HG02763 (cell line): ENCODE measurements around the gene TLR6.
A peak's percentile ranks its signal among the peaks of the same experiment; 100 is the strongest.
"Not testable (repeated sequence)": the region's sequence is repeated elsewhere in the genome, so short reads cannot be mapped to it uniquely, and the experiment has no call there.

Source experiments
- ATAC-seq: cut with Tn5 transposase; IDR thresholded peaks from one replicate; pipeline ENCODE4 v1.9.1; 2021; ENCODE audit warnings: mild to moderate bottlenecking, moderate library complexity; ENCODE audit not compliant: unreplicated experiment

Gene TLR6

DNA sequence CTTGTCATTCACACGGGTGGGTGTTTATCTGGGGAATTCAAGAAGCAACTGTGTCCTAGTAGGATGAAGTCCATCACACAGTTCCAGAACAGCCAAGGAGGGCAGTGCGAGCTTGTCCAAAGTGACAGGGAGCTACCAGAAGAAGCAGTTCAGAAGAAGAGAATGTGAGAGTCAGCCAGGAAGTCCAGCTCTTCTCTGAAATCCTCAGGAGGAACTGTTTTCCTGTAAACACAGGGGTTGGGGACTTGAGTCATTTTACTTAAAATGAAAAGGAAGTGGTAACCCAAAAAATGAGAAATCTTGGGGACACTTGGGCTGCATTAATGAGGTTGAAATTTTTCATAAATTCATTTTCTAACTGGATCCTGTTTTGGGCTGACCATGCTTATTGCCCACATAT, 65.6 kb downstream of the TLR6 start:
- ATAC-seq: no peak

DNA sequence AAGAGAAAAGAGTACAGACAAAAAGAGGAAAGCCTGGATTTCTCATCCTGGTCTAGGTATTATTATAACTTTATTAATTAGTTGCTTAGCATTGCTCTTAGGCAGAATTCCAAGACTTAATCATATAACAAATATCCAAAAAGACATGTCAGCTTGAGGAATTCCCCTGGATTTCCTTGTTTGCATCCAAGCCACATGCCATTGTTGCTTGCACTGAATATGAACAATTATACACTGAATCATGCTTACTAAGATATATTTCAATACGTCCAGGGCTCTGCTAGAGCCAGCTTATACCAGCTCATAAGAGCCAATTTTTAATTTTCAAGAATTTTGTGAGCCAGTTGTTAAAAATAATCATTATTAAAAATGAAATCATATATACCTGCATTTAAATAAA, 68.3 kb downstream of the TLR6 start:
- no peak for ATAC-seq

DNA sequence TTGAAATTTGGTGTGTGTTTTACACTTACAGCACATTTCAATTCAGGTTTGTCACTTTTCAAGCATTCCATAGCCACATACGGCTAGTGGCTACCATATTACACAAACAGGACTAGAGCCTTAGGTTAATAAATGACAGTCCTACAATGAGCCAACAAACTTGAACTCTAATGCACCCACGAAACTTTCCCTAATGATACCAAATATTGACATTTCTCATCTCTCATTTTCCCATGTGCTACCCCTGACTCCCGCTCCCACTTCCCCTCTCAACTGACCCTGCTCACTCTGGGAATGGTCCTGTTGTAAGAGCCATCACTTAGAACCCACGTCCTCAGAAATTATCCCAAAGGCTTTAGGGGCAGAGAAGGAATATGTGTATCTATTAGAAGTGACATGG, 68.9 kb downstream of the TLR6 start:
- no peak for ATAC-seq

DNA sequence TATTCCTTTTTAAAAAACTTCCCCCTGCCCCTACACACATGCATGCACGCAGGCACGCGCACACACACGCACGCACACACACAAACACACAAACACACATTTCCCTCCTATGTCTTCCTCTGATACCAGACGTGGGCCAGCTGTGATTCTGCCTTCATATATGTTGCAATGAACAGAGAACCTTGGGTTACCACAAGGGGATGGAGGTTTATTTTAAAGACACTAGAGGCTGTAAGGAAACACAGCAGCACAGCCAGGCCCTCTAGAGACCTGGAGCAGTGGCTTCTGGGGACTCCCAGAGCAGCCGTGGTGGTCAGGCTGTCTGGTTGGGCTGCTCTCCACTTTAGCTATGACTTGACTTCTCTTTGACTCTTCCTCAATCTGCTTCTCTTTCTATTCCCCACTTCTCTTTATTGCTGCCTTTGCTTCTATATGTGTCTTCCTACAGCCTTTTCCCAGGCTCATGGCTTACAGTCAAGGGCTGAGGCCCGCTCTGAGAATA, 70.7 kb downstream of the TLR6 start:
- peak; percentile 41 for ATAC-seq

DNA sequence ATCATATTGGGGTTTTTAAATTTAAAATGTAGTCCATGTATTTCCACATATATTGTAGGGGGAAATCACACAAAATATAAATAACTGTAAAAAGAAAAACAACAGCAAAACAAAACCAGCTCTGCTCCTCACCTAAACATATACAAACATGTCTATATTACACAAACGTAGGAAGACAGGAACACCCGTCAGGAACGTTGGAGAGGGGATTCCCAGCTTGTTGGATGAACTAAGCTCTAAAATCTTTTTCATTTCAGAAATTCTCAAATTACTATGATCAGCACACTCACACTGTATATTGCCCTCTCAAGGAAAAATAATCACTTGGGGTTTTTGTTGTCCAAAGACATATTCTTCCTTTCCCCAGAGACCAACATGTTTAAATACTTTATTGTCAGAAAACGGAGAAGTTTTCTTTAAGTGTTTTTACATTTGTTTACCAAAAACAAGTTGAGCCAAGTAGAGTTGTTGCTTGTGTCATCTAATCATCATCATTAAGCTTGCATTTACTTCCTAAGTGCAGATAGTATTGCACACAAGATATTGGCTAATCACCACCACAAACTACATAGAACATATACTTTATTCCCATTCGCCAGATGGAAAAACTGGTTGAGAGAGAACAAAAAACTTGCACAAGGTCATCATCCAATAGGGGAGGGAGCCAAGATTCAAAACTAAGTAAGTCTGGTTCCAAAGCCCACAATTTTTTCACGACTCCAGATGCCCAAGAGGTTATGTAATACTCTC, 71.4 kb downstream of the TLR6 start:
- no peak for ATAC-seq

DNA sequence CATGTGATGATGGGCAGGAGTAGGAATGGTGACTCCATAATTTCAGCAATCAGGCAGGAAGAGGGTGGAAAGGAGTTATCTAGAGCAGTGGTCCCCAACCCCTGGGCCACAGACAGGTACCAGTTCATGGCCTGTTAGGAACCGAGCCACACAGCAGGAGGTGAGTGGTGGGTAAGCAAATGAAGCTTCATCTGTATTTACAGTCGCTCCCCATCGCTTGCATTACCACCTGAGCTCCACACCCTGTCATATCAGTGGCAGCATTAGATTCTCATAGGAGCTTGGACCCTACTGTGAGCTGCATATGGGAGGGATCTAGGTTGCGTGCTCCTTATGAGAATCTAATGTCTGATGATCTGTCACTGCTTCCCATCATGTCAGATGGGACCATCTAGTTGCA, 72.5 kb downstream of the TLR6 start:
- ATAC-seq: no peak

DNA sequence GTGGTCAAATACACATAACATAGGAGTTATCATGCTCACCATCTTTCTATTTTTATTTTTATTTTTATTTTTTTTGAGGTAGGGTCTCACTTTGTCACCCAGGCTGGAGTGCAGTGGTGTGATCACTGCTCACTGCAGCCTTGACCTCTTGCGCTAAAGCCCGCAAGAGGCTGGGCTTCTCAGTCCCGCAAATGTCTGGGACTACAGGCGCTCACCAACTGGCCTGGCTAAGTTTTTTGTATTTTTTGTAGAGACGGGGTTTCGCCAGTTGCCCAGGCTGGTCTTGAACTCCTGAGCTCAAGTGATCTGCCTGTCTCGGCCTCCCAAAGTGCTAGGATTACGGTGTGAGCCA, 73.5 kb downstream of the TLR6 start:
- no peak for ATAC-seq

DNA sequence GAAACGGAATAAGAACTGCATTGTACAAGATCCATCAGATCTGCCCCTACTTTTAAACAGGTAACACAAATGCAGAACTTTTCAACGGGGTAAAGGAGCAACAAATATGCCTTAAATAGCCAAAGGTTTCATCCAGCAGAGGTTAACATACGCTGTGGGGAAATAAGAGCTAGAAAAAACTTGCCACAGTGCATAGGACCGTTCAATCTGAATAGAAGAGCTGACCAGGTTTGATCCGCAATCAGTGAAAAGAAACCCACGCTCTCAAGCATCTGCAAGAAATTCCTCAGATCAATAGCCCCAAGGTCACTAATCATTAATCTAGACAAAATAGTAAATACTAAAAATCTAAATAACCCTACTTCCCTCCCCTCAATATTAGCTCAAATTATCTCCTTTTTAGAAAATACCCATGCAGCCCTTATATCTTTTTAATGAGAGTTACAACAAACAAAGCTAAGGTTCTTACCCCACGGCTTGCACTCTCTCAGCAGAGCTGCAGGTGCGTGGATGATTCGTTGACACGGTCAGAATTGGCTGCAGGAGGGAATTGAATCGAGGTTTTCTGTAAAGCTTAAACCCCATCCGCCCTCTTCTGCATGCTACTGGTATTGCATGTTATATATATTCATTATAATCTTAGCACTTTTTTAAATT, 74.0 kb downstream of the TLR6 start, which contains the start of gene TLR10:
TLR10 (minus strand) TSS at position 539 of the 657 bp plus-strand sequence. CDS start 7,400 bp downstream, outside the sequence.
- ATAC-seq: peak; percentile 62

DNA sequence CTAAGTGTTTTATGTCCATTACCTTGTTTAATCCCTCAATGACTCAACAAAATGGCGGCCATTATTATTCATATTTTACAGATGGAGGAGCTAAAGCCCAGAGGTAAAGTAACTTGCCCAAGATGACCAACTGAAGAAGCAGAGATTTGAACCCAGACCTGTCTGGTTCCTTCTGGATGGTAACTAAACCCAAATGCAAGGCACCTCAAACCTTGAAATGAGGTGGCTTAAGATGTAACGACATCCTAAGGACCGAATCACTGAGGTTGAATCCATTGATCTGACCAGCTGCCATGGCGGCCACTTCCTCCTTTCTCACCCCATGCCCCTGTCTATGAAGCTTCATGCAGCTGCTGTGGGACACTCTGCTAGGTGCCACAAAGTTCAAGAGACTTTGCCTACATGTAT, 74.8 kb downstream of the TLR6 start:
- ATAC-seq: peak; percentile 28

DNA sequence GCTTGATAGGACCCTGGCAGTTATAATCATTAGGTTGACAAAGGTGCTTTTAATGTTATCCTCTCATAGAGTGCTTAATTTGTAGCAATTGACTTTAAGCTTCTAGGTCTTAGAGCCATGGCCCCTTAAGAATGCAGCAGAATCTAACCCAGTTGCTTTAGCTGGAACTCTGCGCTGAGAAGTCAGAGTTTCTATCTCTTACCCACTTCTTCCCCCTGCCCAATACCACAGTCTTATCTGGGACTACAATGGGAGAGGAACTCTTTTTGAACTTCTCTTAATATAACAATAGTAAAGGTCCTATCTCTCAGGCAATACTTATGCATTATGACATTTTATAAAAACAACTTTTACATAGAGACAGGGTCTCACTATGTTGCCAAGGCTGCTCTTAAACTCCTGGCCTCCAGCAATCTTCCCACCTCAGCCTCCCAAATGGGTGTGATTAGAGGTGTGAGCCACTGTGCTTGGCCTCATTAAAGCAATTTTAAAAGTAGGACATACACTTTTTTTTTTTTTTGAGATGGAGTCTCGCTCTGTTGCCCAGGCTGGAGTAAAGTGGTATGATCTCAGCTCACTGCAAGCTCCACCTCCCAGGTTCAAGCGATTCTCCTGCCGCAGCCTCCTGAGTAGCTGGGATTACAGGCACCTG, 75.7 kb downstream of the TLR6 start:
- ATAC-seq: no peak

DNA sequence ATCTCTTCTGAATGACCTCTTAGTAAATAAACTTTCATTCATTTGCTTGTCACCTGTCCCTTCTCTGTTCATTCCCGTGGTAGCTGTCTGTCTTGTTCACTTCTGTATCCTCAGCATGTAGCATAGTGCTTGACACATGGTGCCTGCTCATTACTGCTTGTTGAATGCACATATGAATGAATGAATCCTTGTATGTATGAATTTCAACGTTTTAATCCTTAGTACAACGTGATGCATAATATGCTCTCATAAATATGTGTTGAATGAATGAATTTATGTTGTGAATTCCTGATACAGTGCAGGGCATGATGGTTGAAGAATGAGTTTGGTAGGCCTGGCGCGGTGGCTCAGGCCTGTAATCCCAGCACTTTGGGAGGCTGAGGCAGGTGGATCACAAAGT, 76.8 kb downstream of the TLR6 start:
- ATAC-seq: no peak

DNA sequence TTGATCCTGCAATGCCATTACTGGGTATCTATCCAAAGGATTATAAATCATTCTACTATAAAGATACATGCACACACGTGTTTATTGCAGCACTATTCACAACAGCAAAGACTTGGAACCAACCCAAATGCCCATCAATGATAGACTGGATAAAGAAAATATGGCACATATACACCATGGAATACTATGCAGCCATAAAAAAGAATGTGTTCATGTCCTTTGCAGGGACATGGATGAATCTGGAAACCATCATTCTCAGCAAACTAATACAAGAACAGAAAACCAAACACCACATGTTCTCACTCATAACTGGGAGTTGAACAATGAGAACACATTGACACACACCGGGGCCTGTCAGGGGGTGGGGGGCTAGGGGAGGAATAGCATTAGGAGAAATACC, 78.7 kb downstream of the TLR6 start:
- ATAC-seq: not testable (repeated sequence)

DNA sequence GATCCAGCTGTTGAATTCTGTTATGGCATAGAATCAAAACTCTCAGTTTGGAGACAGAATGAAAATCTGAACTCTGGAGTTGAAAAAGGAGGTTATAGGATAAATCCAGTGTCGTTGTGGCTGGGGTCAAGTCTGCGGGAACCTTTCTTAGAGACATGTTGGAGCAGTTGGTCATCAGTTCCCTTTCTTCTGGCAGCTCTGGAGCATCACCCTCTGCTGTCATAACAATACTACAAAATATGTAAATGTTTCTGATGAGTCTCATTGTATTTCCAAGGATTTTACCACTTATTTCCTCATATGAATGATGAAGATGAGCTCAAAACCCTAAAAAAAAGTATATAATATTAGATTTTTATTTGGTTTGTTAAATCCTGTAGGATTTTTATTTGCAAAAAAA, 81.3 kb downstream of the TLR6 start:
- ATAC-seq: no peak

DNA sequence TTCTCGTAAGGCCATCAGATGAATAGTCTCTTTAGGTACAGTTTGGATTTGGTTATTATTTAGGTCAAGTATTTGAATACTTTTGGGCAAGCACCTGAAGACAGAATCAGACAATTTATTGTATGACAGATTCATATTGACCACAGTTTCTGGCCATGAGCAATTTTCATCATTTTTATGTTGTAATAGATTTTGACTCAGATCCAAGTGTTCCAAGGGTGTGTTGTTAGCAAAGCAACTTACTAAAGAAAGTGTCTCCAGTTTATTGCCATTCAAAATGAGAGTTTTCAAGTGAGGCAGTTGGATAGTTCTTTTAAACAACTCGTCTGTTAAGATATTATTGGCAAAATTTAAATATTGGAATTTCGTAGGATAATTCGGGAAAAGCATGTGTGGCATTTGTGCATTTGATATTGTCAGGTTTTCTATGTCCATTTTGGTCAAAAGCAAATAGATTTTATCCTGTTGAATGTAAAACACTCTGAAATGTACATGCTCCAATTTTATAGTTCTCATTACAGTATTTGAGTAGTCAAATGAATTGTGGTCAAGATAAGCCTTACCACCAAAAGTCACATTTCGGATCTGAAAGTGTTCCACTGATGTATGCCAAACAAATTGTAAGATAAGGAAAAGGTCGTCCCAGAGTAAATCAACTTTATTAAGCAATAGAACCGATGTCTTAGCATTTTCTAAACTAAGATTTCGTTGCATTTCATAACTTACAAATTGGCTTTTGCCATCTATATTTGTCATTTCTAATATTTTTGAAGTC, 82.2 kb downstream of the TLR6 start:
- ATAC-seq: no peak
